ENCODE measurements around the gene ASB7. TPM values are rescaled to one million over a fixed set of nuclear protein-coding genes. Genes with fewer than 3 reads are reported as not detected.
A peak's percentile ranks its signal among the peaks of the same experiment; 100 is the strongest.

ASB7 gene
- total RNA-seq, 4 donors from 2014 or later, result 15.0 to 27.7 (median 22.7) TPM

- no peak for DNase-seq
- Histone ChIP-seq H3K9me3 (no peaks in the 10 kb centered on the region), H3K27me3 (no peaks in the 10 kb centered on the region), H3K27ac (no peak overlapping the region), H3K4me3 (no peak overlapping the region), H3K4me1 (no peaks in the 10 kb centered on the region), H3K36me3 (no peaks in the 10 kb centered on the region)
- intact Hi-C loops (cut with DNase I; ENCODE audit: low total_unique reads), result loop anchor here (10.0 kb wide), 1 partner anchor 382 kb away; no protein-coding TSS in a partner anchor
- TF ChIP-seq POLR2A (IDR thresholded peaks at IDR 0.05) (no peak), CTCF (IDR thresholded peaks at IDR 0.05) (no peak)
Measured at GRCh38 chr15:100623301-100623700, 20.9 kb downstream of the ASB7 start.

GRCh38 chr15:100627789-100628395, 25.5 kb downstream of the ASB7 start:
- Histone ChIP-seq H3K27ac (peak overlapping the region; percentile 1 to 45), H3K4me1 (no peaks in the 10 kb centered on the region), H3K4me3 (no peak overlapping the region), H3K36me3 (no peaks in the 10 kb centered on the region), H3K27me3 (no peaks in the 10 kb centered on the region), H3K9me3 (no peaks in the 10 kb centered on the region)
- peak; percentile 67 to 78 for DNase-seq
- intact Hi-C loops (cut with DNase I; ENCODE audit: low total_unique reads), result loop anchor here (5.0 to 10.0 kb wide), 2 partner anchors 239 to 377 kb away; no protein-coding TSS in a partner anchor
- TF ChIP-seq CTCF (IDR thresholded peaks at IDR 0.05), result peak; percentile 77 to 90 (median 88)
- no peak for TF ChIP-seq POLR2A (IDR thresholded peaks at IDR 0.05)

GRCh38 chr15:100628746-100629145, 26.4 kb downstream of the ASB7 start:
- Histone ChIP-seq H3K4me3 (no peak overlapping the region), H3K27me3 (no peaks in the 10 kb centered on the region), H3K27ac (peak overlapping the region; percentile 1 to 45), H3K4me1 (no peaks in the 10 kb centered on the region), H3K9me3 (no peaks in the 10 kb centered on the region), H3K36me3 (no peaks in the 10 kb centered on the region)
- TF ChIP-seq POLR2A (IDR thresholded peaks at IDR 0.05) (no peak), CTCF (IDR thresholded peaks at IDR 0.05) (no peak)
- intact Hi-C loops (cut with DNase I; ENCODE audit: low total_unique reads), result loop anchor here (5.0 to 10.0 kb wide), 2 partner anchors 239 to 376 kb away; no protein-coding TSS in a partner anchor
- DNase-seq, result no peak

GRCh38 chr15:100631831-100632230, 29.4 kb downstream of the ASB7 start:
- TF ChIP-seq CTCF (IDR thresholded peaks at IDR 0.05), result no peak
- no peak for TF ChIP-seq POLR2A (IDR thresholded peaks at IDR 0.05)
- intact Hi-C loops (cut with DNase I; ENCODE audit: low total_unique reads), result no loop called here

GRCh38 chr15:100633763-100634075, 31.3 kb downstream of the ASB7 start:
- no peaks in the 10 kb centered on the region for H3K9me3 ChIP-seq
- DNase-seq, result no peak
- intact Hi-C loops (cut with DNase I; ENCODE audit: low total_unique reads), result no loop called here
- no peak overlapping the region for H3K27ac ChIP-seq
- H3K27me3 ChIP-seq, result no peaks in the 10 kb centered on the region
- no peaks in the 10 kb centered on the region for H3K36me3 ChIP-seq
- no peaks in the 10 kb centered on the region for H3K4me1 ChIP-seq
- H3K4me3 ChIP-seq, result no peak overlapping the region
- TF ChIP-seq POLR2A (IDR thresholded peaks at IDR 0.05), result no peak
- TF ChIP-seq CTCF (IDR thresholded peaks at IDR 0.05), result no peak

More at GRCh38 chr15:100631831-100632230, 29.4 kb downstream of the ASB7 start:
- no peak for DNase-seq
- H3K27ac ChIP-seq, result no peak overlapping the region
- H3K9me3 ChIP-seq, result no peaks in the 10 kb centered on the region
- no peak overlapping the region for H3K4me3 ChIP-seq
- no peaks in the 10 kb centered on the region for H3K4me1 ChIP-seq
- no peaks in the 10 kb centered on the region for H3K36me3 ChIP-seq
- H3K27me3 ChIP-seq, result no peaks in the 10 kb centered on the region
